ENCODE data around the gene RSBN1L. TPM values are rescaled to one million over a fixed set of nuclear protein-coding genes. Genes with fewer than 3 reads are reported as not detected.
A peak's percentile ranks its signal among the peaks of the same experiment; 100 is the strongest.

Gene RSBN1L
- total and polyA plus RNA-seq, 2 donors (not counting 3 experiments of a cell fraction or from before 2014, with no cell fraction given), result 3.0 to 13.1 TPM

DNA sequence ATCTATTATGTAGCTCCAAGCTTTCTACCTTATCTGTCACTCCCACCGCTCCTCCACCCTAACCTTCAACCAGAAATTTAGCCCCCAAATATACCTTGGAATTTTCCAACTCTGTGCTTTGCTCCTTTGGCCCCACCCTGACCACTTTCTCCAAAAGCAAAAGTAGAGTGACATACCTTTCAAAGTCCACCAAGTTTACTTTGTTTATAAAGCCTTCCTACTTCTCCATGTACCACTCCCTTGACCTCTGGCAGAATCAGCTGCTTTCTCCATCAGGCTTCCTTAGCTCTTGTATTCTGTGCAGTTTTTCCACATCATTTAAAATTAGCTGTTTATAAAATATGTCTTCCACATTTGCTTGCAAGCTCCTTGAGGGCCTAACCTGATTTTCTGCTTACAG lies 40.9 kb upstream of the RSBN1L start:
- POLR2A ChIA-PET, result no interaction called here
- Histone ChIP-seq H3K36me3 (ENCODE audit: control insufficient read depth in 2 of 2, extremely low read depth in 1 of 2, insufficient read depth in 2 of 2, low read length in 2 of 2) (peaks cover 8 to 13% of the 10 kb centered on the region in 2 experiments), H4K20me1 (replicated peaks; ENCODE audit: control insufficient read depth, extremely low read depth, insufficient read depth, low read length) (no peaks in the 10 kb centered on the region), H3K27ac (ENCODE audit: insufficient read depth, low read depth, low read length) (no peak overlapping the region), H3K4me1 (ENCODE audit: control insufficient read depth, extremely low read depth, insufficient read depth, low read length) (no peaks in the 10 kb centered on the region), H3K4me2 (ENCODE audit: insufficient read depth, low read length) (no peak overlapping the region), H3K9ac (replicated peaks; ENCODE audit: extremely low read depth, insufficient read depth, low read length) (no peak overlapping the region), H3K4me3 (replicated peaks in 1 of 3; ENCODE audit: insufficient read depth in 1 of 3, low read depth in 1 of 3, low read length in 3 of 3) (no peak overlapping the region), H3K27me3 (ENCODE audit: control insufficient read depth in 2 of 2, insufficient read depth in 2 of 2, low read length in 2 of 2) (no peaks in the 10 kb centered on the region), H2AFZ (ENCODE audit: low read depth, low read length) (no peak overlapping the region), H3K9me3 (replicated peaks; ENCODE audit: control insufficient read depth, insufficient read depth, low read length) (no peaks in the 10 kb centered on the region), H3K9me1 (replicated peaks; ENCODE audit: control insufficient read depth, extremely low read depth, insufficient read depth, low read length) (no peaks in the 10 kb centered on the region), H3K79me2 (ENCODE audit: control insufficient read depth, insufficient read depth, low read length) (no peaks in the 10 kb centered on the region)
- TF ChIP-seq FOS (IDR thresholded peaks at IDR 0.05; ENCODE audit: borderline replicate concordance, insufficient read depth, low read length), result no peak
- TF ChIP-seq, protein P1, sequence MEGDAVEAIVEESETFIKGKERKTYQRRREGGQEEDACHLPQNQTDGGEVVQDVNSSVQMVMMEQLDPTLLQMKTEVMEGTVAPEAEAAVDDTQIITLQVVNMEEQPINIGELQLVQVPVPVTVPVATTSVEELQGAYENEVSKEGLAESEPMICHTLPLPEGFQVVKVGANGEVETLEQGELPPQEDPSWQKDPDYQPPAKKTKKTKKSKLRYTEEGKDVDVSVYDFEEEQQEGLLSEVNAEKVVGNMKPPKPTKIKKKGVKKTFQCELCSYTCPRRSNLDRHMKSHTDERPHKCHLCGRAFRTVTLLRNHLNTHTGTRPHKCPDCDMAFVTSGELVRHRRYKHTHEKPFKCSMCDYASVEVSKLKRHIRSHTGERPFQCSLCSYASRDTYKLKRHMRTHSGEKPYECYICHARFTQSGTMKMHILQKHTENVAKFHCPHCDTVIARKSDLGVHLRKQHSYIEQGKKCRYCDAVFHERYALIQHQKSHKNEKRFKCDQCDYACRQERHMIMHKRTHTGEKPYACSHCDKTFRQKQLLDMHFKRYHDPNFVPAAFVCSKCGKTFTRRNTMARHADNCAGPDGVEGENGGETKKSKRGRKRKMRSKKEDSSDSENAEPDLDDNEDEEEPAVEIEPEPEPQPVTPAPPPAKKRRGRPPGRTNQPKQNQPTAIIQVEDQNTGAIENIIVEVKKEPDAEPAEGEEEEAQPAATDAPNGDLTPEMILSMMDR (IDR thresholded peaks at IDR 0.05; ENCODE audit: extremely low read depth in 1 of 2, insufficient read depth in 1 of 2, low read depth in 1 of 2, low read length in 2 of 2), result no peak
- no peak for TF ChIP-seq EZH2 (IDR thresholded peaks at IDR 0.05; ENCODE audit: borderline replicate concordance, low read depth, low read length, severe bottlenecking)
- no peak for TF ChIP-seq POLR2A (IDR thresholded peaks at IDR 0.05; ENCODE audit: low read depth, low read length)
- no peak for TF ChIP-seq MYC (IDR thresholded peaks at IDR 0.05; ENCODE audit: low read depth, low read length)
- TF ChIP-seq JUN (IDR thresholded peaks at IDR 0.05; ENCODE audit: borderline replicate concordance, insufficient read depth, insufficient read length, low read depth), result no peak
- TF ChIP-seq POLR2AphosphoS5 (IDR thresholded peaks at IDR 0.05; ENCODE audit: insufficient read depth, low read depth, low read length), result no peak
- TF ChIP-seq GATA2 (IDR thresholded peaks at IDR 0.05; ENCODE audit: insufficient read depth, insufficient read length, low read depth, low read length), result no peak
- TF ChIP-seq, protein P2, sequence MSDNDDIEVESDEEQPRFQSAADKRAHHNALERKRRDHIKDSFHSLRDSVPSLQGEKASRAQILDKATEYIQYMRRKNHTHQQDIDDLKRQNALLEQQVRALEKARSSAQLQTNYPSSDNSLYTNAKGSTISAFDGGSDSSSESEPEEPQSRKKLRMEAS (IDR thresholded peaks at IDR 0.05; ENCODE audit: insufficient read depth, insufficient read length), result no peak
- dilution Hi-C loops (cut with MboI; ENCODE audit: extremely low pct_ligation_motif_present, low sequenced_read_pairs) (no loop called here), intact Hi-C loops (cut with micrococcal nuclease) (loop anchor here (5.0 to 10.0 kb wide), 2 partner anchors 282 to 389 kb away; no protein-coding TSS in a partner anchor)
- BruUV-seq (replicated peaks), result no TSS peak
- CTCF ChIA-PET, result interaction anchor here (2.6 kb wide), 1 partner anchor 104 kb away, joined by 15 read pairs; no protein-coding TSS in a partner anchor
- DNase-seq (ENCODE audit: low read depth, low spot score), result no peak
- peak; percentile 8 for FAIRE-seq
